Stromal cell of bone marrow (primary cell): ENCODE data around the gene PLXNA1.

Experiments used
- DNase-seq: peaks from one replicate; pipeline ENCODE4 v3.0.0-alpha.2; 2012; ENCODE audit warnings: low read depth

The PLXNA1 gene

DNA sequence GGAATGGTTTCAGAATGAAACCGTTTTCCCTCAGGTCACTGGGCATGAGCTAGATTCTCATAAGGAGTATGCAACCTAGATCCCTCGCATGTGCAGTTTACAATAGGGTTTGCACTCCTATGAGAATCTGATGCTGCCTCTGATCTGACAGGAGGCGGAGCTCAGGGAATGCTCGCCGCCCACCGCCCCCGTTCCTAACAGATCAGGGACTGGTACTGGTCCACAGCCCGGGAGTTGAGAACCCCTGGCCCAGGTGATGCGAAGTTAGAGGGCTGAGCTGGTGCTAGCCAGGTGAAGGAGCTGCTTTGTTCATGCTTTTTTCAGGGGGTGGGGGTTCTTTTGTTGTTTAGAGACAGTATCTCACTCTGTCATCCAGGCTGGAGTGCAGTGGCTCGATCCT, 15.5 kb upstream of the PLXNA1 start:
- DNase-seq: no peak

DNA sequence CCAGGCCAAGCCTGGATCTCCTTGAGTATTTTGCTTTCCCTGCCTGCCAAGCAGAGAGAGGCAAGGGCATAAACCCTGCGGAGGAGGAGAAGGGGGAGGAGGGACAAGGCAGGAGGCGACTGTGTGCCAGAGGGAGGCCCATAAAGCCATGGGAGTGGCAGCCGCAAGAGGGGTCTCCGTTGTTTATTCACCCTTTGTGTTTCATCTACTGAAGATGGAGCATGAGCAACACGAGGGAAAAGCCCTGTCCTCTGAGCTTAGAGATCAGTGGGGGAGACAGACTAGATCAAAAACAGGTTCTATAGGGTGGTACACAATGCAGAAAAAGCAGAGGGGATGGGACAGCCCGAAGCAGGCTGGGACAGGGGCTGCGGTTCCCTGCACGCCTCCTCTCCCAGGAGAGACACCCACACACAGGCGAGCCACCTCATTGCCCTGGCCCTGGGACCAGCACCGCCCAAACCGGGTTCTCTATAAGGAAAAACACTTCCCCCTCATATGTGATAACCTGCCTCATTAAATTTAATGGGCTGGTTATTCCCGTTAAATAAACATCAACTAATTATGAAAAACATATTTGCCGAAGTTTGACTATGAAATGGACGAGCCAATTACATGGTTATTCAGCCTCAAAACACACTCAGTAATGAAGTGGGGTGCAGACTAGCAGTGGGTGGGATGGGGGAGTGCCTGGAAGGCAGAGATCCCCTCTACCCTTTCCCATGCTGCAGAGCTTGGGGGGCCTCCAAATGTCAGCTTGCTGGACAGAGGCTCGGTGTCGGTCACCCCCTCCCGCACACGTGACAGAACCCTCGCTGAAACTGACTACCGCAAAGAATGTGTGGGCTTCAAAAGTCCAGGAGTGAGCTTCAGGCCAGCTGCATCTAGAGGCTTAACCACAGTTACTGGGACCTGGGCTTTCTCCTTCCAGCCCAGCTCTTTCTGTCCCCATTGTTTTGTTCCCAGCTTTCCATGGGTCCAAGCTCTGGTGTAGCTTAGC, 14.2 kb upstream of the PLXNA1 start:
- DNase-seq: no peak

DNA sequence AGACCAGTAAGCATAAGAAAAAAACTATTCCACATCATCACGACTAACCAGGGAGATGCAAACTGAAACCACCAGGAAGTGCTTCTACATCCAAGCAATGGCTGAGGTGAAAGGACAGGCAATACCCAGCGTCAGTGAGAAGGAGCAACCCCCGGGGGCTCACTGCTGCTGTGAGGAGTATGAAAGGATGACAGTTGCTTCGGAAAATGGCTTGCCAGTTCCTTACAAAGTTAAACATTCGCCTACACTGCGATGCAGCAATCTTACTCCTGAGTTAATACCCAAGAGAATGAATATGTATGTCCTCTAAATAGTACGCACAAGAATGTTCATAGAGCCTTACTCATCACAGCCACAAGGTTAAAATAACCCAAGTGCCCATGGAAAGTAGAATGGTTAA, 13.3 kb upstream of the PLXNA1 start:
- DNase-seq: no peak

DNA sequence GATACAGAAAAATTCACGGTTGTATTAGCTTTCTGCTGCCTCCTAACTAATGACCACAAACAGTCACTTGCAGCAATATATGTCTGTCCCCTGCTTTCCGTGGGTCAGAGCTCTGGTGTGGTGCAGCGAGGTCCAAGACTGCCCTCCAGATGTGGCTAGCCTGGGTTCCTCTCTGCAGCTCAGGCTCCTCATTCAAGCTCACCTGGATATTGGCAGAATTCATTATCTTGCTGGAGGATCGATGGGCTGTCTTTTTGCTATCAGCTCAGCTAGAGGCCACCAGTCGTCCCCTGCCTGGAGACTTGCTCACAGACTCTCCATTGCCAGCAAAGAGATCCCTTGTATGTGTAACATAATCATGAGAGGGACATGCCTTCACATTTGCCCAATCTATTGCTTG, 12.8 kb upstream of the PLXNA1 start:
- DNase-seq: no peak

DNA sequence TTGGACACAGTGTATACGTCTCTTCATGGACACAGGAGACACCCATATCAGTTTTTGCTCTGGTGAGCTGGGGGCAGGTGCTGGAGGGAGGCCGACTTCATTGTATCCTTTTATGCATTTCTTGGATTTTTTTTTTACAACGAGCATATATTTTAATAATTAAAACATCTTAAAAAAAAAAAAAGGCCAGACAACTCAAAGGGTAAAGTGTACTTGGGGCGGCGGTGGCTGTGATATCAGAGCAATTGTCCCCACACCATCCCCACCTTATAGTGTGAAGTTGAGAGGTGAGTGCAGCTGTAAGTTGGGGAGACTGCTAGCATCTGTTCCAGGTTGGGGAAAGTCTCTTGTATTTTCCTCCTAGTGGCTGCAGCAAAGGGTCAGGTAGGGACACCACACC, 12.0 kb upstream of the PLXNA1 start:
- no peak for DNase-seq

DNA sequence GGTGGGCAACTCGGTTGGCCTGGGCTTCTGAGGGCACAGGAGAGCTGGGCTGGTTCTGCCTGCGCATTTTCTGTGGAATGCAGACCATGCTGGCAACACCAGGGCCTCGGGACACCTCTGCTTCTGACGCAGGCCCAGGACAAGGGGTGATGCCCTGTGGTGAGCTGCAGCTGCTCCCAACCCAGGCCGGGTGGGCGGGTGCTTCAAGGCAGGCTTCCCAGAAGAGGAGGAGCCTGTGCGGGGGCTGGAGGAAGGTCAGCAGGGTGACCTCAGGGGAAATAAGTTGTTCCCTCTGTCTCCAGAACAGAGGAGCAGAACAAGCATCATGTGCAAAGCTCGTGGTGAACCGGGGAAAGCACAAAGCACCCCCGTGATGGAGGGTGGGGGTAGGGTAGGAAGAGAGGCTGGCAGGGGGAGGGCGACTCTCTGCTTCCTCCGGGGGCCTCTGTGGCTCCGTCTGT, 11.0 kb upstream of the PLXNA1 start:
- peak; percentile 73 for DNase-seq

DNA sequence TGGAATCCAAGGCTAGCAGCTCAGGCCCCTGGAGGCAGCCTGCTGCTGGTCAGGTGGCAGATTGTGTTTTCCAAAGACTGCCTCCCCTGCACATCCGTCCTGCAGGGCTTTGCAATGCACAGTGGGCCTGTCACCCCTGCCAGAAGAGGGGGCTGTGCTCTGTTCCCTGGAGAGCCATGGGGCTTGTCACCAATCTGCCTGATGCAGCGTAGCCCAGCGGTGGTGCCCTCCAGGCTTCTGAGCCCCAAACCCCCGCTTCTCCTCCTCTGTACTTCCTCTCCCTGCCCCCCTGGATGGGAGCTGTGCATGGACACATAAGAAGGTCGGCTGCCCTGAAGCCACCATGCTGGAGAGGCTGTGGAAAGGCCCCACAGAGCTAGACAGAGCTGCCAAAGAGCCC, 10.0 kb upstream of the PLXNA1 start:
- DNase-seq: no peak

DNA sequence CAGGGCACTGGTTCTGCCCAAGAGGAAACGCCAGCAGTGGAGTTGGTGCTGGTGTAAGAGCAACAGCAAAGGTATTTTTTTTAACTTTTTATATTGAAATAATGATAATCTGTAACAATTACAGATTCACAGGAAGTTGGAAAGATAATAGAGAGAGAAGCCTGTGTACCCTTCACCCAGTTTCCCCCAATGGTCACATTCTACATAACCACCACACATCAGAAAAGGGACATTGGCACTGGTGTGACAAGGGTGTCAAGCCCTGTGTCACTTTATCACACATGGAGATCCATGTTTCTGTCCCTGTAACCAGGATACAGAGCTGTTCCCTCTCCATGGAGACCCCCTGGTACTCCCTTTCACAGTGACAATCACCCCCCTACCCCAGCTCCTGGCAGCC, 9.1 kb upstream of the PLXNA1 start:
- DNase-seq: no peak

DNA sequence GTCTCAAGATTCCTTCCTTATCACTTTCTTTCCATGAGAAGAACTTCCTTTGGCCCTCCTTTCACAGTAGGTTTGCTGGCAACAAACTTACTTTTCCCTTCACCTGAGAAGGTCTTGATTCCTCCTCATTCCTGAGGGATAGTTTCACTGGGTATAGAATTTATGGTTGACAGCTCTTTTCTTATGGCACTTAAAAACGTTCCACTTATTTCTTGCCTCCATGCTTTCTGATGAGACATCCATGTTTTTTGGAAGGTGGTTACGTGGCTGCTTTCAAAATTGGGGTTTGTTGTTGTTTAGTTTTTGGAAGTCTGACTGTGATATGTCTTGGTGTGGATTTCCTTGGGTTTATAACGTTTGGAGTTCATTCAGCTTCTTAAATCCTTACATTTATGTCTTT, 8.2 kb upstream of the PLXNA1 start:
- DNase-seq: no peak

DNA sequence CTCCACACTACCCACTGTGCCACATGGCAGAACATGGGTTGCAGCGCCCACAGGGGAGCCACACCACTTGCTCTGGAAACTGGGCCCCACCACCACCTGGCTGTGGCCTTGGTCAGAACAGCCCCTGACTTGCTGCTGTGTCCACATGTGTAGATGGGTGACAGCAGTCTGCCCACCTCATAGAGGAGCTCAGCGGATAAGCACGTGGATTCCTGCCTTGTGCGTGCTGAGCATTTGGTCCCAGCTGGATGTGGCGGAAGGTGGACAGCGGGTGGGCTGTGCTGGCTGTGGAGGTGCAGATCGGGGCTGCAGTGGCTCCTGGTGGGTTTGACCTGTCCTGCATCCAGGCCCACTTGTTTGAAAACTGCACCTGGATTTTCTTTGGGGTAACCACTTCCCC, 6.0 kb upstream of the PLXNA1 start:
- no peak for DNase-seq

DNA sequence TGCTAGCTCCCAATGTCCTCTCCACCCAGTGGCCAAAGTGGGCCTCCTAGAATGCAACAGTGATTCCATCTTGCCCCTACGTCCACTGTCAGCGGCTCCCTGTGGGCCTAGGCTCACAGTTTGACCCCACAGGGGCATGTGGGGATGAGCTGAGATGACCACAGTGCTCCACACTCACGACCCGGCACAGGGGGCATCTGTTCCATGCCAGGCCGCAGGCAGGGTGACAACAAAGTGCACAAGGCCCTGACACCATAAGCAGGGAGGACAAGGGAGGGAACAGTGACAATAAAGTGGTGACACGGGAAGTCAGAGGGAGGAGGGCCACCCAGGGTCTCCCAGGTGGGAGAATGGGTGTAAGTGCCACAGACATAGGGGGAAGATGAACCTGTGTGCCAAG, 5.1 kb upstream of the PLXNA1 start:
- DNase-seq: no peak

DNA sequence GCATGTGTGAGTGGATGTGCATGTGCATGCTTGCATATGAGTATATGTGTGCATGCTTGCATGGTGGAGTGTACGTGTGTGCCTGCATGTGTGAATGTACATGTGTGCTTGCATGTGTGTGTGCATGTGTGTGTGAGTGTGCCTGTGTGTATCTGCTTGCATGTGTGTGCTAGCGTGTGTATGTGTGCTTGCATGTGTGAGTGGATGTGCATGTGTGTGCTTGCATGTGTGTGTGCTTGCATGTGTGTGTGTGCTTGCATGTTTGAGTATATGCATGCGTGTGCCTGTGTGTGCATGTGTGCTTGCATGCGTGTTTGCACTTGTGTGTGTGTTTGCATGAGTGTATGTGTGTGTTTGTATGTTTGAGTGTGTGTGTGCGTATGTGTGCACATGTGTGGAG, 4.6 kb upstream of the PLXNA1 start:
- DNase-seq: no peak

DNA sequence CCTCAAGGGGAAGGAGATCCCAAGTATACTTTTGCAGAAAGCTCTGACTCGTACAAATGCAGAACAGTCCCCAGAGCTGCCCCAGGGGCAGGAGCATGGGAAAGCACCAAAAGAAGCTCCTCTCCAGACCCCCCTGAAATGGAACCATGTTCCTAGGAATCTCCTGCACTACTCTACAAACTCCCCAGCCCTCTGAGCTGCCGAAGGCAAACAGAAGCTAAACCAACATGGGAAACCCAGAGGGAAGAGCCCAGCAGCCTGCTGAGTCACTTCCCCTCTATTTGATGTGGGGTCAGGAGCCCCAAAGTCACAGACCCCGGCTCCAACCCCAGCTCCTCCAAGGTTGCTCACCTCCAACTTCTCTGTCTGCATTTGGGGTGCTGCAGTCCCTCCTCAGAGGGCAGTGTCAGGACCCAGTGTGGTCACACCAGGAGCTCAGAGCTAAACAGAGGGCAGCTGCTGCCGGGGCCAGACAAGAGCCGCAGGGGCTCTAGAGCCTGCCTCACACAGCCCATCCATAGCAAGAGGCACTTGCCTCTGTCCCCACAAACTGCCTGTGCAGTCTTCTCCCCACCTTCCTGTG, 3.8 kb upstream of the PLXNA1 start:
- DNase-seq: no peak

DNA sequence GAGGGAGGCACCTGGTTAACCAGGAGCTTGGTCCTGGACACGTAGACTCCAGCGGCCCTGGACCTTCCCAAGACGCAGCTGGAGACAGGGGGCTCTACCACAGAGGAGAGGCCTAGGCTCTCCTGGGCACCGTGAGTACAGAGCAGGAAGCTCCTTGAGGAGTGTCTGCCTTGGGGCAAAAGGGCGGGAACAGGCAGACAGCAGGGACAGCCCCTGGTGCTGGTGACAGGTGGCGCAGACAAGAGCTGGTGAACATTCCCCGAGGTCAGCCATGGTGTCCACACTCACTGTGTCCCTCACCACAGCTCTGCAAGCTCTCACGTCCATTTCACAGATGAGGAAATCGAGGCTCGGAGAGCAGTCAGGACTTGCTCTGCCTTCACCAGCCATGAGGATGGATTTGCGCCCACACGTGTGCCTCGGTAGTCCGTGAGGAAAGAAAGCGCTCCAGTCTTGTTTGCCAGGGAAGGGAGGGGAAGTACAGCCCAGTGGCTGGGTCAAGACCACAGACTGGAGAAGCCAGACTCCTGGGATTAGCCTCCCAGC, 2.6 kb upstream of the PLXNA1 start:
- no peak for DNase-seq

DNA sequence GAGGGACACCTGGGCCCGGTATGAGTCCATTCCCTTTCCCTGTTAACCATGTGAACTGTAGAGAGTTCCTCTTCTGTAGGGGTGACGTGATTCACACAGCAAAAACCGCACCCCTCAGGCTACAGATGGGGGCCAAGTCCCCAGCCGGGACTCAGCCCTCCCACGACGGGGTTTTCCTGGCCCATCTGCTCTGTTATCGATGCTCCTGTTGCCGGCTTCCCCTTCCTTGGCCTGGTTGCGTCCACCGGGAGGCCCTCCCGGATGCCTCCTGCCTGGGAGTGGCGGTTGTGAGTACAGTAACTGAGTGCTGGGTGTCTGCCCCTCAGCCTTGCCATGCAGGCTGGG, 817 bp upstream of the PLXNA1 start:
- no peak for DNase-seq

DNA sequence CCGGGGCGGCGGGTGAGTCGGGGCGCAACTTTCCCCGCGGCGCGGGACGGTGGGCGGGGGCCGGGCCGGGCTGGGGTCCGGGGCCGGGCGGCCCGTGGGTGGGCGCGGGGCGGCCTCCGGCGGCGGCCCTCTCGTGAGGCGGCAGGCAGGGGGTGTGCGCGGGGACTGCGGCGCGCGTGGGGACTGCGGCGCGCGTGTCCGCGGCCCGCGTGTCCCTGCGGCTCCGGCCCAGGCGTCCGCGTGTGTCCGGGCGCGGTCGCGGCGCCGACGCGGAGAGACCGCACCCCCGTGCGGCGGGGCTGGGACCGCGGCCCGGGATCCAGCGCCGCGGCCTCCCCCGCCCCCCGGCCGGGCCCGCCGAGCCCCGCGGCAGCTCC, 349 bp downstream of the PLXNA1 start:
- DNase-seq: no peak

DNA sequence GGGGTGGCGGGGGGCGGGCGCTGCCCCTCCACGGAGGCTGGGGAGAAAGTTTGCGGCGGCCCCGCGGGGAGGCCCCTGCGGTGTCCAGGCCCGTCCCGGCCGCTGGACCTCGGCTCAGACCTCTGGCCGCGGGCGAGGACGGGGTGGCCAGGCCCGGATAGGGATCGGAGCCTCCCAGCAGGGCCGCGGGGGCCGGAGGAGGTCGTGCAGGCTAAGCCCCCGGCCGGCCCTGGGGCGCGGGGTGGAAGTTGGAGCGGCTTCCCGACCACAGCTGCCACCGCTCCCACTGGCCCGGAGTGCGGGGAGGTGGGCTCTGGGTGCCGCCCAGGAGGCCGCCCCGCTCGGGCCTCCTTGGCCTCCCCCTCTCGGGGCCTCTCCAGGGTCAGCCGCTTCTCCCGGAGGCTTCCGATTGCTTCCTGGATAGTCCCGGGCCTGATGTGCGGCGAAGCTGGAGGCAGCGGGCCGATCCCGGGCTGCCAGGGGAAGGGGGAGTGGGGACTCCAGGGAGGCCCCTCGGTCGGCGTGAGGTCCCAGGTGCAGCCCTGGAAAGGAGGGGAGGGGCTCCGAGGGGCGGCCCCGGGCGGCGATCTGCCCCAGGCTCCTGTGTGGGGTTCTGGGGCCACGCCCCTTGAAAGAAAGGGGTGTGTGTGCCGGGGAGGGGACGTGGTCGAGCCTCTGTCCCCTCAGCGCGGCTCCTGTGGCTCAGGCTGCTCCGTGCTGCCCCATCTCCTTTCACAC, 907 bp downstream of the PLXNA1 start:
- no peak for DNase-seq

DNA sequence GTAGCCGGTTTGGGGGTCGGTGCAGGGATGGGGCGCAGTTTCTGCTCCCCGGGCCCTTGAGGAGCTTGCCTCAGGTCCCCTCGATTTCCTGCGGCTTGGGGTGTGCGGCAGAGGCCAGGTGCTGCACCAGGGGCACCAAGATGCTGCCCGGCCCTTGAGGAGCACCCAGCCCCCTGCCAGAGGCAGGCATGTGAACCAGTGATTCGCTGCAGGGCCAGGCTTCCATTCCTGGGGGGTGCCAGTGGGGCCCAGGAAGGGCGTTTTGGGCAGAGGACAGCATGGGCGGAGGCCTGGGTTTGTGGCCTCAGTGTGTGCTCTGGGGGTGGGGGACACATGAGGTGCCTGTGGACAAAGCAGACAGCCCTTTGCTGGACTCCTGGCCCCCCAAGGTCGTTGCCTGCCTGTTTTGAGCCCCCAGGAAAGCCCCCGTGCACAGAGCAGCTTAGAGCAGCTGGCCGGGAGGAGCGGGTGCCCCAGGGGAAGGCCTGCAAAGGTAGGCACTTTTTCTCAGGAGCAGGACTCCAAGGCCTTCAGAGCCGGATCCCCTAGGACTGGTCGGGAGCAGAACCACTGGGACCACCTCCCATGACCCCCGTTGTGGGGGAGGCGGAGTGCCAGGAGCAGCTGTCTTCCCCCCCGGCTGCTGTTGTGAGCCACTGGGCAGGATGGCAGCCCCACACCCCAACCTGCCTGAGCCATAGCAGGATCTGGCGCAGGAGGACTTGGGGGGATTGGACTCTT, 1.6 kb downstream of the PLXNA1 start:
- no peak for DNase-seq

DNA sequence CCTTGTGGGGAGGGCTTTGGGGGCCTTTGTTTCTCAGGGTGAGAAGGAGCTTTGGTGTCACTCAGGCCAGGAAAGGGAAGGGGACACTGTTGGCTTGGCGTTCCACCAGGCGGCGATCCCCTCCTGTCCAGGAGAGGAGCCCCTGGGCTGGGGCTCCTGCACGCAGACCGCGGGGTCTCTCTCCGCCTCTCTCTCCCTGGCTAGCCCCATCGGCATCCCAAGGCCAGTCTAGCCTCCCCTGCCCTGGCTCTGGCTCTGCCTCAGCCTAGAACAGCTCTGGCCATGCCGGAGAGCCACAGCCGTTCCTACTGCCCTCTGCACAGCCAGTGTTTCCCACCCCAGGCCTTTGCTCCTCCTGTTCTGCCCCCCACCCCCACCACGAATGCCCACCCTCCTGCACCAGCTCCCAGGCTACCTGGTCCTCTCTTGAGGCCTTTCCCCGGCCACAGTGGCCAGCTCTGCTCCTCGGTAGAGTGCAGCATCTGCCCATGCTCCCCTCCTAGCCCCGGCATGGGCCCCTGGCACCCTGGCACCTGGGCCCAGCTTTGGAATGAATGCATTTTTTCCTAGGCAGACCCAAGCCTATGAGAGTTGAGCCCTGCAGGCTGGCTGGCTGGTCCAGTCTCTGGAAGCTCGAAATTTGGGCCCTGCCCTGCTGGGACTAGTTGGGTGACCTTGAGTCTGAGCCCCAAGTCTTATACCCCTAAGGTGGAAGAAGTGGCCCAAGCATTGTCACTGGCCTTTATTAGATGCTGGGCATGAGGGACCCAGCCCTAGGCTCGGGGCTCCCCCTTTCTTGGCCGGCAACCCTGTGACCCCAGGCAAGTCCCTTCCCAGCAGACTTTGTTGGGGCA, 2.4 kb downstream of the PLXNA1 start:
- DNase-seq: no peak

DNA sequence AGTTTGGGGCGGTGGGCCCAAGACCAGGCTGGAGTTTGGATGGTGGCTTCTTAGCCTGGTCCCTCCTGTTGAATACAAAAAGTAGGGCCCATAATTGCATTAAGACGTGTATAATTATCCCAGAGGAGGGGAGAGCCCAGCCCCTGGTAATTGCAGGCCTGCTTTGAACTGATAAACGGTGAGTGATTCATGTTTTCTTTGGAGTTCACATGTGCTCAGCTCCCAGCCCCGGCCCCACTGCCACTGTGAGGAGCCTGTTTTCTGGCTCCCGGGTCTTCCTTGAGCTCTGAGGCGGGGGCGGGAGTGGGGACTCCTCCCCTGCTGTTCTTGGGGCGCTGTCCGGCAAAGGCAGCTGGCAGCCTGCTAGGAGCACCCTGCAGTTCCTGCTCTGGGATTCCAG, 3.1 kb downstream of the PLXNA1 start:
- no peak for DNase-seq

DNA sequence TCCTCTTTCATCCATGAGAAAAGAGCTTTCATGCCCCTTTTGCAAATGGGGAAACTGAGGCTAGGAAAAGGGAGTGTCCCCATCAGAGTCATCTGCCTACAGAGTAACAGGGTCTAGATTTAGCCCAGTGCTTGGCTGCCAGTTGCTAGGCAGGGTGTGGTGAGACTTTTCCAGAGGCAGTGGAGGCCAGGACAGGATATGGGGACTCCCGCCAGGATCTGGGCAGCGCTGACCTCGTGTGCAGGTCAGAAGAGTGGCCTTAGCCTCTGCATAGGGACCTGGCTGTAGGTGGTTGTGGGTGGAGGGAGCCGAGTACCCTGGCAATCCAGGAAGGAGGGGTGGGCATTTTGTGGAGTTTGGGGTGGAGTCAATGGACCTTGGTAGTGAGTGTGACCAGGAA, 4.2 kb downstream of the PLXNA1 start:
- DNase-seq: no peak
